Diencephalon (tissue), 1 donor: ENCODE measurements around the gene SCYGR3. TPM values are rescaled to one million over a fixed set of nuclear protein-coding genes. Genes with fewer than 3 reads are reported as not detected.

ENCODE experiments used
- total RNA-seq: library from RNA; depleted of rRNA; stranded (reverse); fragments of >200 nt; gene quantifications from one replicate; pipeline ENCODE4 v1.2.3, GENCODE V29; 2014

SCYGR3 gene, protein sequence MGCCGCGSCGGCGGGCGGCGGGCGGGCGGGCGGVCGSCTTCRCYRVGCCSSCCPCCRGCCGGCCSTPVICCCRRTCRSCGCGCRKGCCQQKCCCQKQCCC
- not detected for total RNA-seq

DNA sequence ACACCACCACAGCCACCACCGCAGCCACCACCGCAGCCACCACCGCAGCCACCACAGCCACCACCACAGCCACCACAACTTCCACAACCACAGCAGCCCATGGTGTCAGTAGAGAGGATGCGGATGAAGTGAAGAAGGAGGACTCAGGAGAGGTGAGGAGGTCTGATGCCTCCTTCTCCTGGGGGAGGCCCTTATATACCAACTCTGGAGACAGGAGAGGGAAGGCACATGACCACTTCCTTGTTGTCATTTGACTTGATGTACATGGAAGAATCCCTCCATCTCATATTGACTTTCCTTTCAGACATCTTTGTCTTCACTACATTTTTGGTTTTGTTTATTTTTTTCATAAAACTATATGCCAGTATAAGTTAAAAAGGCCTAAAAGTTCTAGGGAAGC is at the start of gene SCYGR3:
SCYGR3 (minus strand) TSS at position 101 of the 400 bp plus-strand sequence; CDS start at position 101, 0 bp downstream.

DNA sequence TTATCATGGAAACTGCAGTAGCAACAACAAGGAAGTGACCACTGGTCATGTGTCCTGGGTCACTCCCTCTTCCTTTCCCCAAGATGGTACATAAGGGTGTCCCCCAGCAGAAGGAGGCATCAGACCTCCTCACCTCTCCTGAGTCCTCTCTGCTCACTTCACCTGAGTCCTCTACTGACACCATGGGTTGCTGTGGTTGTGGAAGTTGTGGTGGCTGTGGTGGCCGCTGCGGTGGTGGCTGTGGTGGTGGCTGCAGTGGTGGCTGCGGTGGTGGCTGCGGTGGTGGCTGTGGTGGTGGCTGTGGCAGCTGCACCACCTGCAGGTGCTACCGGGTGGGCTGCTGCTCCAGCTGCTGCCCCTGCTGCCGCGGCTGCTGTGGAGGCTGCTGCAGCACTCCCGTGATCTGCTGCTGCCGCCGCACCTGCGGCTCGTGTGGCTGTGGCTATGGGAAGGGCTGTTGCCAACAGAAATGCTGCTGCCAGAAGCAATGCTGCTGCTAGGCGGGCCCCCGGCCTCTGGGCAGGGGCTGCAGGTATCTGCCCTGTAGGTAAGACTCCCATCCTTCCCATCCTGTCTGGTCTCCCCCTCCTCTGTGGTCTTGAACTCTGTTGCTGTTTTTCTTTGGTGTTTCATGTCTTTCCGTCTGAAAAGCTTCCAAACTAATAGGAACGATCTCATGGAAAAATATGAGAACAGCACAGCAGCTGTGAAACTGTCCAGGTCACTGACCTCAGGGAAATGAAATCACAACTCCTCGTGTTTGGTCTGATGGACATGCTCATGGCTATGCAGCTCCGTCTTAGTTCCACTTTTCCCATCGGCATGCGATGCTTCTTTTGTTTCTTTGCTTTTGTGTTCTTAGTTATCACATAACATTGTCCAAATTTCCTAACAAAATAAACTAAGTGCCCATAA is 2.9 kb upstream of the SCYGR3 start, which contains the start of gene SCYGR4:
SCYGR4 (plus strand) TSS at position 183 of the 915 bp plus-strand sequence; CDS start at position 183, 0 bp downstream.

DNA sequence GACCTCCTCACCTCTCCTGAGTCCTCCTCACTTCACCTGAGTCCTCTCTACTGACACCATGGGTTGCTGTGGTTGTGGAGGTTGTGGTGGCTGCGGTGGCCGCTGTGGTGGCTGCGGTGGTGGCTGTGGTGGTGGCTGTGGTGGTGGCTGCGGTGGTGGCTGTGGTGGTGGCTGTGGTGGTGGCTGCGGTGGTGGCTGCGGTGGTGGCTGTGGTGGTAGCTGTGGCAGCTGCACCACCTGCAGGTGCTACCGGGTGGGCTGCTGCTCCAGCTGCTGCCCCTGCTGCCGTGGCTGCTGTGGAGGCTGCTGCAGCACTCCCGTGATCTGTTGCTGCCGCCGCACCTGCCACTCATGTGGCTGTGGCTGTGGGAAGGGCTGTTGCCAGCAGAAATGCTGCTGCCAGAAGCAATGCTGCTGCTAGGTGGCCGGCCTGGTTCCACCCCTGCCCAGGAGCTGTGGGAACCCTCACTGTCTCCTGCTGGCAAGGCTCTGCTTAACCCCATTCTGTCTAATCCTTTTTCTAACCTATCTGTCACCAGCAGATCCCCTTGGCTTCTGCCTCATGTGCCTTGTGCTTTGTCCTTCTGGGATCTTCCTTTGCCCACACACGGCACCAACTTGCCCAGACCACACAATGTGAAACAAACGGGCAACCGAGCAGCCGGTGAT is 15.7 kb downstream of the SCYGR3 start, which contains the start of gene SCYGR2:
SCYGR2 (plus strand) TSS at position 59 of the 669 bp plus-strand sequence; CDS start at position 59, 0 bp downstream.

Other genes starting within 250 kb of the SCYGR3 start
- not detected for gene TM4SF20, start 235.5 kb downstream of the SCYGR3 start, total RNA-seq
- gene SCYGR1, start 226.9 kb downstream of the SCYGR3 start, total RNA-seq = not detected
- gene AGFG1, start 142.7 kb downstream of the SCYGR3 start, total RNA-seq = 76.4 TPM
- not detected for gene SCYGR2, start 15.9 kb downstream of the SCYGR3 start, total RNA-seq
- gene SCYGR4, start 2.7 kb upstream of the SCYGR3 start, total RNA-seq = not detected
- gene SCYGR5, start 52.0 kb upstream of the SCYGR3 start, total RNA-seq = not detected
- 3.9 TPM for gene SLC19A3, start 103.2 kb upstream of the SCYGR3 start, total RNA-seq
- gene SCYGR6, start 109.9 kb upstream of the SCYGR3 start, total RNA-seq = not detected
- gene SCYGR7, start 113.5 kb upstream of the SCYGR3 start, total RNA-seq = not detected
- not detected for gene SCYGR8, start 131.1 kb upstream of the SCYGR3 start, total RNA-seq
- gene CCL20, start 199.0 kb upstream of the SCYGR3 start, total RNA-seq = not detected